ENCODE results near the gene VILL. TPM values are rescaled to one million over a fixed set of nuclear protein-coding genes. Genes with fewer than 3 reads are reported as not detected.

VILL gene
- total RNA-seq, 4 donors from 2014 or later: 0.51 to 4.6 (median 0.66) TPM

- in situ Hi-C loops (cut with MboI; ENCODE audit: low sequenced_read_pairs in 4 of 4): no loop called here
- ATAC-seq: no peak
- TF ChIP-seq CTCF (IDR thresholded peaks at IDR 0.05 in 4 of 5, conservative IDR thresholded peaks at IDR 0.05 in 1 of 5) (no peak), POLR2A (IDR thresholded peaks at IDR 0.05) (no peak)
- H3K4me3 ChIP-seq: no peak overlapping the region
- peak in 1 of 2 donors; percentile 10 for DNase-seq
- intact Hi-C loops (cut with DNase I; ENCODE audit: low total_unique reads): no loop called here
- H3K9me3 ChIP-seq: no peaks in the 10 kb centered on the region
- H3K27me3 ChIP-seq: no peaks in the 10 kb centered on the region
- H3K36me3 ChIP-seq: no peaks in the 10 kb centered on the region
- H3K27ac ChIP-seq: no peak overlapping the region
- H3K4me1 ChIP-seq: peaks cover 10 to 11% of the 10 kb centered on the region in 2 donors
Observed at GRCh38 chr3:37995652-37996641, 5.4 kb downstream of the VILL start.

- H3K4me1 ChIP-seq: peaks cover 10 to 11% of the 10 kb centered on the region in 2 donors
- no peak overlapping the region for H3K4me3 ChIP-seq
- intact Hi-C loops (cut with DNase I; ENCODE audit: low total_unique reads) (no loop called here), in situ Hi-C loops (cut with MboI; ENCODE audit: low sequenced_read_pairs in 4 of 4) (no loop called here)
- peak; percentile 69 to 87 (median 83) for TF ChIP-seq CTCF (IDR thresholded peaks at IDR 0.05 in 4 of 5, conservative IDR thresholded peaks at IDR 0.05 in 1 of 5)
- TF ChIP-seq POLR2A (IDR thresholded peaks at IDR 0.05): no peak
- H3K27ac ChIP-seq: no peak overlapping the region
- peak in 1 of 2 donors; percentile 60 for DNase-seq
- peak in 1 of 2 donors; percentile 49 for ATAC-seq
- H3K36me3 ChIP-seq: no peaks in the 10 kb centered on the region
- no peaks in the 10 kb centered on the region for H3K27me3 ChIP-seq
- no peaks in the 10 kb centered on the region for H3K9me3 ChIP-seq
Observed at GRCh38 chr3:37996785-37997301, 6.3 kb downstream of the VILL start.

- no peaks in the 10 kb centered on the region for H3K36me3 ChIP-seq
- H3K4me1 ChIP-seq: peaks cover 10 to 11% of the 10 kb centered on the region in 2 donors
- no peak overlapping the region for H3K4me3 ChIP-seq
- ATAC-seq (no peak), DNase-seq (no peak)
- TF ChIP-seq POLR2A (IDR thresholded peaks at IDR 0.05) (no peak), CTCF (IDR thresholded peaks at IDR 0.05 in 4 of 5, conservative IDR thresholded peaks at IDR 0.05 in 1 of 5) (no peak)
- no peak overlapping the region for H3K27ac ChIP-seq
- in situ Hi-C loops (cut with MboI; ENCODE audit: low sequenced_read_pairs in 4 of 4) (no loop called here), intact Hi-C loops (cut with DNase I; ENCODE audit: low total_unique reads) (no loop called here)
- H3K9me3 ChIP-seq: no peaks in the 10 kb centered on the region
- no peaks in the 10 kb centered on the region for H3K27me3 ChIP-seq
Observed at GRCh38 chr3:37997342-37997741, 6.8 kb downstream of the VILL start.

- no peaks in the 10 kb centered on the region for H3K27me3 ChIP-seq
Observed at GRCh38 chr3:37997791-37998370, 7.3 kb downstream of the VILL start.

More at GRCh38 chr3:37997791-37998370, 7.3 kb downstream of the VILL start:
- ATAC-seq (no peak), DNase-seq (peak in 1 of 2 donors; percentile 20)
- peaks cover 10 to 11% of the 10 kb centered on the region in 2 donors for H3K4me1 ChIP-seq
- peak overlapping the region in 1 of 4 donors; percentile 71 for H3K4me3 ChIP-seq
- intact Hi-C loops (cut with DNase I; ENCODE audit: low total_unique reads) (no loop called here), in situ Hi-C loops (cut with MboI; ENCODE audit: low sequenced_read_pairs in 4 of 4) (no loop called here)
- H3K9me3 ChIP-seq: no peaks in the 10 kb centered on the region
- peak overlapping the region; percentile 73 to 86 (median 81) for H3K27ac ChIP-seq
- TF ChIP-seq CTCF (IDR thresholded peaks at IDR 0.05 in 4 of 5, conservative IDR thresholded peaks at IDR 0.05 in 1 of 5) (no peak), POLR2A (IDR thresholded peaks at IDR 0.05) (no peak)
- no peaks in the 10 kb centered on the region for H3K36me3 ChIP-seq

Measured in gastrocnemius medialis (tissue), 4 donors.